Hepatocyte (in vitro differentiated cells): ENCODE data around the gene WAC. TPM values are rescaled to one million over a fixed set of nuclear protein-coding genes. Genes with fewer than 3 reads are reported as not detected.

Experiments used
- DNase-seq: peaks from one replicate; pipeline ENCODE4 v3.0.0-alpha.2; 2016; ENCODE audit warnings: low spot score
- H2AFZ ChIP-seq: fragments of 200-600 bp; sonication (generic); 2 replicates; pipeline ENCODE4 v1.6.0; 2016; ENCODE audit warnings: antibody characterized with exemption, mild to moderate bottlenecking
- H3K27ac ChIP-seq: fragments of 200-600 bp; sonication (generic); 2 replicates; pipeline ENCODE4 v1.5.1; 2016; ENCODE audit warnings: mild to moderate bottlenecking
- H3K27me3 ChIP-seq: fragments of 200-600 bp; sonication (generic); 2 replicates; pipeline ENCODE4 v1.6.1; 2016
- H3K36me3 ChIP-seq: fragments of 200-600 bp; sonication (generic); replicated peaks from 2 replicates; pipeline ENCODE4 v1.5.1; 2016; ENCODE audit warnings: low read depth; ENCODE audit not compliant: insufficient read depth
- H3K4me1 ChIP-seq: fragments of 200-600 bp; sonication (generic); 2 replicates; pipeline ENCODE4 v1.5.1; 2016; ENCODE audit warnings: mild to moderate bottlenecking, moderate library complexity; ENCODE audit not compliant: insufficient read depth
- H3K4me2 ChIP-seq: fragments of 200-600 bp; sonication (generic); 2 replicates; pipeline ENCODE4 v1.6.0; 2016
- H3K4me3 ChIP-seq: fragments of 200-600 bp; sonication (generic); 2 replicates; pipeline ENCODE4 v1.5.1; 2016; ENCODE audit warnings: mild to moderate bottlenecking
- H3K79me2 ChIP-seq: fragments of 200-600 bp; sonication (generic); 2 replicates; pipeline ENCODE4 v1.6.0; 2017; ENCODE audit warnings: mild to moderate bottlenecking
- H3K9me2 ChIP-seq: fragments of 200-600 bp; sonication (generic); replicated peaks from 2 replicates; pipeline ENCODE4 v1.6.0; 2017; ENCODE audit warnings: mild to moderate bottlenecking; ENCODE audit not compliant: insufficient read depth
- H3K9me3 ChIP-seq: fragments of 200-600 bp; sonication (generic); 2 replicates; pipeline ENCODE4 v1.5.1; 2016; ENCODE audit warnings: low read depth, mild to moderate bottlenecking
- H4K20me1 ChIP-seq: fragments of 200-600 bp; sonication (generic); 2 replicates; pipeline ENCODE4 v1.6.0; 2016; ENCODE audit warnings: mild to moderate bottlenecking; ENCODE audit not compliant: insufficient read depth, poor library complexity, severe bottlenecking
- EZH2 ChIP-seq: fragments of 200-600 bp; sonication (generic); IDR thresholded peaks from 2 replicates; pipeline ENCODE4 v1.6.1; 2016; ENCODE audit warnings: antibody characterized with exemption, mild to moderate bottlenecking, borderline replicate concordance
- EZH2phosphoT487 ChIP-seq: fragments of 200-600 bp; sonication (generic); IDR thresholded peaks from one replicate; pipeline ENCODE4 v1.6.1; 2018; ENCODE audit warnings: antibody characterized with exemption, mild to moderate bottlenecking, low read depth, moderate library complexity; ENCODE audit not compliant: unreplicated experiment, severe bottlenecking
- WGBS: methylation state at CpG from one replicate; pipeline ENCODE4 v1.1.6; 2016; ENCODE audit warnings: low lambda C conversion rate; ENCODE audit errors: missing lambda C conversion rate; 5-methylcytosine and 5-hydroxymethylcytosine counted together
- polyA plus RNA-seq: library from polyadenylated mRNA; unstranded; fragments of >200 nt; fragmentation: Nextera tagmentation; extraction: Ambion mirVana; gene quantifications from 2 replicates; pipeline ENCODE4 v1.2.1, GENCODE V29; 2016
- total RNA-seq: library from RNA; depleted of rRNA; stranded (reverse); fragments of >200 nt; gene quantifications from 2 replicates; pipeline ENCODE4 v1.2.3, GENCODE V29; 2014
- TF ChIP-seq, protein P1 (sequence below): fragments of 200-600 bp; sonication (generic); IDR thresholded peaks from 2 replicates; pipeline ENCODE4 v1.5.1; 2016; ENCODE audit warnings: antibody characterized with exemption, mild to moderate bottlenecking; ENCODE audit not compliant: poor library complexity

WAC gene
- total and polyA plus RNA-seq, 2 experiments from 2014 or later, result 59.4 to 94.6 TPM

DNA sequence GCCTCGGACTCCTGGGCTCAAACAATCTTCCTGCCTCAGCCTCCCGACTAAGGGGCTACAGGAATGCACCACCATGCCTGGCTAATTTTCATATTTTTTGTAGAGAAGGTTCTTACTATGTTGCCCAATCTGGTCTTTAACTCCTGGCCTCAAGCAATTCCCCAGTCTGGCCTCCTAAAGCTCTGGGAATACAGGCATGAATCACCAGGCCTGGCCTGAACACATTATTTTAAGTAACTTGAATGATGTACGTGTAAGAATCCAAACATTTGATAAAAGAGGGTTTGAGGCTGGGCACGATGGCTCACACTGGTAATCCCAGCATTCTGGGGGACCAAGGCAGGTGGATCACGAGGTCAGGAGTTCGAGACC, 131.4 kb downstream of the WAC start:
- Histone ChIP-seq H2AFZ (no peak overlapping the region), H3K9me2 (no peaks in the 10 kb centered on the region), H3K4me1 (no peaks in the 10 kb centered on the region), H3K36me3 (no peaks in the 10 kb centered on the region), H3K79me2 (no peaks in the 10 kb centered on the region), H4K20me1 (no peaks in the 10 kb centered on the region), H3K9me3 (no peaks in the 10 kb centered on the region), H3K4me2 (peak overlapping the region; percentile 1), H3K27me3 (peaks cover 2% of the 10 kb centered on the region), H3K4me3 (no peak overlapping the region), H3K27ac (no peak overlapping the region)
- TF ChIP-seq, protein P1, sequence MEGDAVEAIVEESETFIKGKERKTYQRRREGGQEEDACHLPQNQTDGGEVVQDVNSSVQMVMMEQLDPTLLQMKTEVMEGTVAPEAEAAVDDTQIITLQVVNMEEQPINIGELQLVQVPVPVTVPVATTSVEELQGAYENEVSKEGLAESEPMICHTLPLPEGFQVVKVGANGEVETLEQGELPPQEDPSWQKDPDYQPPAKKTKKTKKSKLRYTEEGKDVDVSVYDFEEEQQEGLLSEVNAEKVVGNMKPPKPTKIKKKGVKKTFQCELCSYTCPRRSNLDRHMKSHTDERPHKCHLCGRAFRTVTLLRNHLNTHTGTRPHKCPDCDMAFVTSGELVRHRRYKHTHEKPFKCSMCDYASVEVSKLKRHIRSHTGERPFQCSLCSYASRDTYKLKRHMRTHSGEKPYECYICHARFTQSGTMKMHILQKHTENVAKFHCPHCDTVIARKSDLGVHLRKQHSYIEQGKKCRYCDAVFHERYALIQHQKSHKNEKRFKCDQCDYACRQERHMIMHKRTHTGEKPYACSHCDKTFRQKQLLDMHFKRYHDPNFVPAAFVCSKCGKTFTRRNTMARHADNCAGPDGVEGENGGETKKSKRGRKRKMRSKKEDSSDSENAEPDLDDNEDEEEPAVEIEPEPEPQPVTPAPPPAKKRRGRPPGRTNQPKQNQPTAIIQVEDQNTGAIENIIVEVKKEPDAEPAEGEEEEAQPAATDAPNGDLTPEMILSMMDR, result no peak
- TF ChIP-seq EZH2phosphoT487 (no peak), EZH2 (no peak)
- no peak for DNase-seq
- 49% methylated on average over 6 of the region's 6 CpGs for WGBS

DNA sequence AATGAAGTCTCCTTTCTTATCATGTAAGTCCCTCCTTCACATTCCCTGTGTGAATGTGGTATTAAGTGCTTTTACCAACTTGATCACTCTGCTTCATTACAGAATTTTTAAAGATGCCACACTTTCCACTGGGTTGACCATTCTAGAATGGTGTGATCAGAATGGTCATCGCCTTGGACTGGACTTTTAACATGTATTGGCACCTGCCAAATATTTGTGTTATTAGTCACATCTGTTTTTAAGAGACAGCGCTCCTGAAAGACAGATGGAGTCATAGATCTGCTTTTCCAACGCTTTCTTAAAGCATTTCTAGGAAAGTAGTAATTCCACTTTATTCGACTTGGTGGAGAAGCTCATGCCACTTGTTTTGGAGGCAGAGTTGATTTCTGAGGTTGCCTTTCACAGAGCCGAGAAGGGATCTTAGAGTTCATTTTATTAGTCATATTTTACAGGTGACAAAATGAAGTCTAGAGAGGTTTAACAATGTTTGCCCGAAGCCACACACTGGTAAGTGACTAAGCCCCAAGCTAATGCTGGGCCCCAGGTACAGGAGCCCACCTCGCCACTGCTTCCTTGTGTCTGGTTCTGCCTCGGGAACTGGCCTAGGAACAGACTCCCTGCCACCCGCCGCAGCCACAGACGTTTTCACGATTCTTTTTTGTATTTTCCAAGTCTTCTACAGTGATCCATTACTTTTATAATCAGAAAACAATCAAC, 134.0 kb downstream of the WAC start:
- H3K36me3 ChIP-seq, result no peaks in the 10 kb centered on the region
- no peaks in the 10 kb centered on the region for H4K20me1 ChIP-seq
- no peaks in the 10 kb centered on the region for H3K79me2 ChIP-seq
- no peak overlapping the region for H3K27ac ChIP-seq
- H2AFZ ChIP-seq, result no peak overlapping the region
- TF ChIP-seq EZH2phosphoT487 (no peak), EZH2 (no peak)
- TF ChIP-seq, protein P1, result no peak
- H3K9me2 ChIP-seq, result no peaks in the 10 kb centered on the region
- no peak for DNase-seq
- H3K9me3 ChIP-seq, result no peaks in the 10 kb centered on the region
- no peaks in the 10 kb centered on the region for H3K4me1 ChIP-seq
- H3K27me3 ChIP-seq, result peaks cover 2% of the 10 kb centered on the region
- H3K4me3 ChIP-seq, result no peak overlapping the region
- no peak overlapping the region for H3K4me2 ChIP-seq
- 70% methylated on average over 12 of the region's 12 CpGs for WGBS

DNA sequence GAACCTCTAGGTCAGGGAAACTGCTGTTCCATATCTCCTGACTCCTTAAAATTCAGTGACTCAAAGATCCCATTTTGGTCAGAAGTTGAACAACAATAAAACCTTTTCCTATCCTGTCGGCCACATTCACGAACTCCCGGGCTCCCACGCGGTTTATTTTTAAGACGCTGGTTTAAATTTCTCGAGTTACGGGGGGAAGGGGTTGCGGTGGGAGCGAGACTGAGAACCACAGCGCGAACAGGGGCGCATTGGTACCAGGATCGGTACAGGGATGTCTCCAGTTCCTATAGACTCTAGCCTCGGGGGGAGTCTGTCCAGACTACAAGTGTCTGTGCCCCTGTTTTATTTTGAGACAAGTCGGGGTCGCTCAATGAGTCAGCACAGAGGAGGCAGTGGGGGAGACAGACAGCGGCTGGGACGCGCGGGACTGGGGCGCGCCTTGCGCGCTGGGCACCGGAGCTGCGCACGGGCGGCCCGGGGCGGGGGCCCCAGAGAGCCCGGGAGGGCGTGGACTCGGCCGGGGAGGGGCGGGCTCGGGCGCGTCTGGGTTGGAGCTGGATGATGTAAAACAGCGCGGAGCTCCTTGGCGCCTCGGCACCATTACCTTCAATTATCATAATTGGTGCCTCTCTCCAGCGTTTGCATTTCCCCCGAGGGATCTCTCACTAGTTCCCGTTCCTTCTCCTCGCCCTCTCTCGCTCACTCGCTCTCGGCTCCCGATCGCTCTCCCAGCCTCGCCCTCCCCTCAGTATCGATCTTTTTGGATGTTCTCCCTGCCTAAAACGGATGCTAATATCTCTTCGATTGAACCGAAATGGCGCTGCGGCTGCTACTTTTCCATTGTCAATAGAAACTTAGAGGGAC, 135.7 kb downstream of the WAC start:
- 2% methylated on average over 58 of the region's 59 CpGs for WGBS

More for the DNA sequence above, 135.7 kb downstream of the WAC start:
- Histone ChIP-seq H4K20me1 (no peaks in the 10 kb centered on the region), H3K27me3 (peaks cover 2% of the 10 kb centered on the region), H3K9me2 (no peaks in the 10 kb centered on the region), H3K36me3 (no peaks in the 10 kb centered on the region), H2AFZ (peak overlapping the region; percentile 95), H3K27ac (peak overlapping the region; percentile 53), H3K4me3 (peak overlapping the region; percentile 72), H3K4me1 (no peaks in the 10 kb centered on the region), H3K9me3 (no peaks in the 10 kb centered on the region), H3K79me2 (no peaks in the 10 kb centered on the region), H3K4me2 (peak overlapping the region; percentile 93)
- TF ChIP-seq, protein P1, result no peak
- TF ChIP-seq EZH2 (no peak), EZH2phosphoT487 (no peak)
- peak; percentile 81 for DNase-seq
